Neural cell (in vitro differentiated cells): ENCODE results near the gene HOXC5. TPM values are rescaled to one million over a fixed set of nuclear protein-coding genes. Genes with fewer than 3 reads are reported as not detected.

Experiments used
- H2AFZ ChIP-seq: fragments of 200-600, 300-800 bp; sonication (generic), shearing (Covaris generic); 2 replicates; pipeline ENCODE4 v1.6.0; 2014; ENCODE audit warnings: low read depth, mild to moderate bottlenecking, antibody characterized with exemption, low read length, moderate library complexity
- H3F3A ChIP-seq: fragments of 200-600 bp; shearing (Covaris generic); 2 replicates; pipeline ENCODE4 v1.6.1; 2016; ENCODE audit warnings: mild to moderate bottlenecking, moderate library complexity, mixed read lengths, antibody characterized with exemption, low read length; ENCODE audit not compliant: insufficient read depth, poor library complexity, severe bottlenecking
- H3K27ac ChIP-seq: fragments of 200-600, 300-800 bp; sonication (generic), shearing (Covaris generic); 2 replicates; pipeline ENCODE4 v1.5.1; 2014; ENCODE audit warnings: mild to moderate bottlenecking, low read length, moderate library complexity
- H3K27me3 ChIP-seq: fragments of 300-800, 200-600 bp; sonication (generic), shearing (Covaris generic); 2 replicates; pipeline ENCODE4 v1.6.0; 2014; ENCODE audit warnings: mild to moderate bottlenecking, low read depth, low read length, moderate library complexity; ENCODE audit not compliant: insufficient read depth
- H3K36me3 ChIP-seq: fragments of 300-800, 200-600 bp; sonication (generic), shearing (Covaris generic); 2 replicates; pipeline ENCODE4 v1.5.1; 2014; ENCODE audit warnings: mild to moderate bottlenecking, antibody characterized with exemption, low read length, moderate library complexity; ENCODE audit not compliant: insufficient read depth
- H3K4me2 ChIP-seq: fragments of 300-800, 200-600 bp; sonication (generic), shearing (Covaris generic); 2 replicates; pipeline ENCODE4 v1.6.0; 2014; ENCODE audit warnings: mild to moderate bottlenecking, low read length
- H3K4me3 ChIP-seq: fragments of 300-800, 200-600 bp; sonication (generic), shearing (Covaris generic); 2 replicates; pipeline ENCODE4 v1.5.1; 2014; ENCODE audit warnings: mild to moderate bottlenecking, low read length, moderate library complexity
- H3K79me2 ChIP-seq: fragments of 200-600 bp; shearing (Covaris generic); replicated peaks from 2 replicates; pipeline ENCODE4 v1.6.0; 2014; ENCODE audit warnings: mild to moderate bottlenecking, low read length, moderate library complexity; ENCODE audit not compliant: insufficient read depth
- H3K9ac ChIP-seq: fragments of 300-800, 200-600 bp; sonication (generic), shearing (Covaris generic); 2 replicates; pipeline ENCODE4 v1.6.1; 2016; ENCODE audit warnings: mild to moderate bottlenecking, low read length, mixed read lengths
- H3K9me2 ChIP-seq: fragments of 200-600 bp; shearing (Covaris generic); 2 replicates; pipeline ENCODE4 v1.6.1; 2016; ENCODE audit warnings: mild to moderate bottlenecking, low read length, mixed read lengths; ENCODE audit not compliant: insufficient read depth
- H3K9me3 ChIP-seq: fragments of 200-600, 300-800 bp; sonication (generic), shearing (Covaris generic); 2 replicates; pipeline ENCODE4 v1.6.1; 2016; ENCODE audit warnings: mild to moderate bottlenecking, mixed run types, low read length, moderate library complexity, mixed read lengths
- H4K20me1 ChIP-seq: fragments of 200-600 bp; shearing (Covaris generic); 2 replicates; pipeline ENCODE4 v1.6.1; 2016; ENCODE audit warnings: mild to moderate bottlenecking, mixed run types; ENCODE audit not compliant: insufficient read depth
- EP300 ChIP-seq: fragments of 450-650 bp; conservative IDR thresholded peaks from 2 replicates; pipeline ENCODE4 v1.6.1; 2014; ENCODE audit warnings: antibody characterized with exemption, mild to moderate bottlenecking, moderate library complexity; ENCODE audit not compliant: poor library complexity, severe bottlenecking
- EZH2 ChIP-seq: fragments of 200-600, 300-800 bp; shearing (Covaris generic), sonication (generic); IDR thresholded peaks from 2 replicates; pipeline ENCODE4 v1.6.1; 2014; ENCODE audit warnings: antibody characterized with exemption, low read length, borderline replicate concordance, mild to moderate bottlenecking; ENCODE audit not compliant: insufficient read depth, poor library complexity, severe bottlenecking
- MXI1 ChIP-seq: fragments of 450-650 bp; conservative IDR thresholded peaks from 2 replicates; pipeline ENCODE4 v1.6.1; 2014; ENCODE audit warnings: antibody characterized with exemption, mild to moderate bottlenecking; ENCODE audit not compliant: poor library complexity, severe bottlenecking
- POLR2AphosphoS5 ChIP-seq: IDR thresholded peaks from 2 replicates; pipeline ENCODE4 v1.6.1; 2012
- RAD21 ChIP-seq: fragments of 450-650 bp; conservative IDR thresholded peaks from 2 replicates; pipeline ENCODE4 v1.6.1; 2014; ENCODE audit warnings: antibody characterized with exemption, mild to moderate bottlenecking, moderate library complexity
- SMC3 ChIP-seq: fragments of 450-650 bp; conservative IDR thresholded peaks from 2 replicates; pipeline ENCODE4 v1.6.1; 2014; ENCODE audit warnings: antibody characterized with exemption, mild to moderate bottlenecking, moderate library complexity; ENCODE audit not compliant: poor library complexity
- TAF1 ChIP-seq: IDR thresholded peaks from 2 replicates; pipeline ENCODE4 v1.6.1; 2012; ENCODE audit warnings: low read depth
- polyA plus RNA-seq: library from polyadenylated mRNA; depleted of rRNA; stranded (reverse); fragments of >200 nt; gene quantifications from 2 replicates; pipeline ENCODE4 v1.2.3, GENCODE V29; 2014
- TF ChIP-seq, protein P1 (sequence below): fragments of 450-650 bp; IDR thresholded peaks from 2 replicates; pipeline ENCODE4 v1.5.1; 2014; ENCODE audit warnings: antibody characterized with exemption, mild to moderate bottlenecking, moderate library complexity; ENCODE audit not compliant: poor library complexity, severe bottlenecking
- TF ChIP-seq, protein P2 (sequence below): IDR thresholded peaks from 2 replicates; pipeline ENCODE4 v1.6.1; 2012; ENCODE audit warnings: borderline replicate concordance

HOXC5 gene
- polyA plus RNA-seq, 1 donor from 2014 or later = not detected

DNA sequence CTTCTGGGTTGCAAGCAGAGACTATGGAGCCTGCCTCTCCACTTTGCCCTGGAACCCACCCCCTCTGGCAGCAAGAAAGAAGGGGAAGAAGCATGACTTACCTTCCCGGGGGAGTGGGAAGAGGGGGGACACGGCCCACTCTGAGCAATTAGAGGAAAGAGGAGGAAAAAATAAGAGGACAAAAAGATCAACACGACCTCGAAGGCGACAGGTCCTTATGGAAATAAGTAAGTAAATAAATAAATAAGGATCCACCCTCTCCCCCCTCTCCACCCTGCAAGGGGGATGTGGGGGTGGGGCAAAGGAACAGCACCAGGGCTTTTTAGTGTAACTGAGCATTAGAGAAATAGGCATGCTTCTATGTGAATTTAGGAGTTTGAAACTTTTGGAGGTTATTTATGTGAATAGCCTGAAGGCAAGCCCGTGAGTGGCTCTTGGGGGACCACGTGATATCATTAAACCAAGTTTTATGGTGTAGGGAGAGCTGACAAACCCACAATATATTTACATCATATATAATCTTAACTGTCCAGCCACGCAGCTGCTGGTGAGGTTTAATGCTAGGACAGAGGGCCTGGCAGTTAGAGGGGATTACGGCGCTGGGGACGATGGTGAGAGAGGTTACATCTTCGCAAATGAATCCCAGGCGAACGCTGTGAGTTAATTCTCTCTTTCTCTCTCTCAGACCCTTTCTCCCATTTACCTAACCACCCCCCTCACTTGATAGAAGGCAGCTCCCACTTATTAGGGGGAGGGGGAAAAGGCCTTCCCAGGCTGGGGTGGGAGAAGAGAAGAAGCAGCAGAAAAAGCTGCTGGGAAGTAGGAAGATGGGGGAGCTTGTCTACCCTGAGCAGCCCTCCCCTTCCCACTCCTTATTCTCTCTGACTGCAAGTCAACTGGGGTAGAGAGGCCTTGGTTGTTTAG, 4.8 kb downstream of the HOXC5 start:
- Histone ChIP-seq H3K27me3 (peaks cover 99% of the 10 kb centered on the region), H2AFZ (no peak overlapping the region), H3K4me3 (no peak overlapping the region), H3K9me2 (no peaks in the 10 kb centered on the region), H3F3A (no peaks in the 10 kb centered on the region), H3K4me2 (no peak overlapping the region), H3K9me3 (no peaks in the 10 kb centered on the region), H3K9ac (no peak overlapping the region), H3K27ac (no peak overlapping the region), H3K79me2 (no peaks in the 10 kb centered on the region), H3K36me3 (no peaks in the 10 kb centered on the region), H4K20me1 (no peaks in the 10 kb centered on the region)
- TF ChIP-seq, protein P1, sequence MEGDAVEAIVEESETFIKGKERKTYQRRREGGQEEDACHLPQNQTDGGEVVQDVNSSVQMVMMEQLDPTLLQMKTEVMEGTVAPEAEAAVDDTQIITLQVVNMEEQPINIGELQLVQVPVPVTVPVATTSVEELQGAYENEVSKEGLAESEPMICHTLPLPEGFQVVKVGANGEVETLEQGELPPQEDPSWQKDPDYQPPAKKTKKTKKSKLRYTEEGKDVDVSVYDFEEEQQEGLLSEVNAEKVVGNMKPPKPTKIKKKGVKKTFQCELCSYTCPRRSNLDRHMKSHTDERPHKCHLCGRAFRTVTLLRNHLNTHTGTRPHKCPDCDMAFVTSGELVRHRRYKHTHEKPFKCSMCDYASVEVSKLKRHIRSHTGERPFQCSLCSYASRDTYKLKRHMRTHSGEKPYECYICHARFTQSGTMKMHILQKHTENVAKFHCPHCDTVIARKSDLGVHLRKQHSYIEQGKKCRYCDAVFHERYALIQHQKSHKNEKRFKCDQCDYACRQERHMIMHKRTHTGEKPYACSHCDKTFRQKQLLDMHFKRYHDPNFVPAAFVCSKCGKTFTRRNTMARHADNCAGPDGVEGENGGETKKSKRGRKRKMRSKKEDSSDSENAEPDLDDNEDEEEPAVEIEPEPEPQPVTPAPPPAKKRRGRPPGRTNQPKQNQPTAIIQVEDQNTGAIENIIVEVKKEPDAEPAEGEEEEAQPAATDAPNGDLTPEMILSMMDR = no peak
- TF ChIP-seq MXI1 (no peak), POLR2AphosphoS5 (no peak), SMC3 (no peak), EP300 (no peak), EZH2 (no peak), TAF1 (no peak), RAD21 (no peak)
- TF ChIP-seq, protein P2, sequence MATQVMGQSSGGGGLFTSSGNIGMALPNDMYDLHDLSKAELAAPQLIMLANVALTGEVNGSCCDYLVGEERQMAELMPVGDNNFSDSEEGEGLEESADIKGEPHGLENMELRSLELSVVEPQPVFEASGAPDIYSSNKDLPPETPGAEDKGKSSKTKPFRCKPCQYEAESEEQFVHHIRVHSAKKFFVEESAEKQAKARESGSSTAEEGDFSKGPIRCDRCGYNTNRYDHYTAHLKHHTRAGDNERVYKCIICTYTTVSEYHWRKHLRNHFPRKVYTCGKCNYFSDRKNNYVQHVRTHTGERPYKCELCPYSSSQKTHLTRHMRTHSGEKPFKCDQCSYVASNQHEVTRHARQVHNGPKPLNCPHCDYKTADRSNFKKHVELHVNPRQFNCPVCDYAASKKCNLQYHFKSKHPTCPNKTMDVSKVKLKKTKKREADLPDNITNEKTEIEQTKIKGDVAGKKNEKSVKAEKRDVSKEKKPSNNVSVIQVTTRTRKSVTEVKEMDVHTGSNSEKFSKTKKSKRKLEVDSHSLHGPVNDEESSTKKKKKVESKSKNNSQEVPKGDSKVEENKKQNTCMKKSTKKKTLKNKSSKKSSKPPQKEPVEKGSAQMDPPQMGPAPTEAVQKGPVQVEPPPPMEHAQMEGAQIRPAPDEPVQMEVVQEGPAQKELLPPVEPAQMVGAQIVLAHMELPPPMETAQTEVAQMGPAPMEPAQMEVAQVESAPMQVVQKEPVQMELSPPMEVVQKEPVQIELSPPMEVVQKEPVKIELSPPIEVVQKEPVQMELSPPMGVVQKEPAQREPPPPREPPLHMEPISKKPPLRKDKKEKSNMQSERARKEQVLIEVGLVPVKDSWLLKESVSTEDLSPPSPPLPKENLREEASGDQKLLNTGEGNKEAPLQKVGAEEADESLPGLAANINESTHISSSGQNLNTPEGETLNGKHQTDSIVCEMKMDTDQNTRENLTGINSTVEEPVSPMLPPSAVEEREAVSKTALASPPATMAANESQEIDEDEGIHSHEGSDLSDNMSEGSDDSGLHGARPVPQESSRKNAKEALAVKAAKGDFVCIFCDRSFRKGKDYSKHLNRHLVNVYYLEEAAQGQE = no peak

DNA sequence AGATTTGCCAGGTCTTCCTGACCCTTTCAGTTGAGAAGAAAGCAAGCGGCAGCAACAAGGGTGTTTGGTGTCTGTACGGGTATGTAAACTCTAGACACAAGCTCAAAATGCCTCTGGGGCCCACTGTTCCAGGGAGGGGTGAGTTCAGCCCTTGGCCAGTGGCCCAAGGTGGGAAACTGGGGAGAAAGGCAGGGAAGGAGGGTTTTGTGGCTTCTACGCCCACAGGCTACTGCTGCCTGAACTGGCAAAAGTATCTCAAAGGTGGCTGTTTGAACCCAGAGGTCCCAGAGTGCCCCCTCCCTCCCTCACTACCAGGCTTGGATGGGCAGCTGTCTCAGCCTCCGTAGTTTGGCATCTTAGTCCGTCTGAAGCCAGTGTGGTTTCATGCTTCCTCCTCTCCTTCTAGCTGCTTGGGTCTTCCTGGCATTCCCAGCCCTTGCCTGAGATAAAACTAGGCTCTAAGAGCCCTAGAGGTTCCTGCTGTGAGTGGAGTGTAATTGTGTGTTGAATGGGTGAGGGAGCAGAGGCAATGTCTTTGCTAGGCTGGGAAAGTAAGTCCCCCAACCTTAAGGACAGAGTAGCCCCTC, 5.5 kb downstream of the HOXC5 start:
- Histone ChIP-seq H3K27me3 (peaks cover 99% of the 10 kb centered on the region), H3K4me2 (no peak overlapping the region), H3K27ac (no peak overlapping the region), H2AFZ (no peak overlapping the region), H4K20me1 (no peaks in the 10 kb centered on the region), H3K9me3 (no peaks in the 10 kb centered on the region), H3K79me2 (no peaks in the 10 kb centered on the region), H3K36me3 (no peaks in the 10 kb centered on the region), H3K9me2 (no peaks in the 10 kb centered on the region), H3K9ac (no peak overlapping the region), H3F3A (no peaks in the 10 kb centered on the region), H3K4me3 (no peak overlapping the region)
- TF ChIP-seq, protein P2 = no peak
- TF ChIP-seq EZH2 (no peak), POLR2AphosphoS5 (no peak), EP300 (no peak), RAD21 (no peak), MXI1 (no peak), TAF1 (no peak), SMC3 (no peak)
- TF ChIP-seq, protein P1 = no peak
